Heart left ventricle (tissue), 13 donors: Measurements from ENCODE around the gene ROBO1.
"Not testable (repeated sequence)": the region's sequence is repeated elsewhere in the genome, so short reads cannot be mapped to it uniquely, and the experiment has no call there.

Experiments used
- POLR2A ChIP-seq, 2 donors: fragments of 450-650 bp; IDR thresholded peaks; one replicate each; pipeline ENCODE4 v1.6.1; 2017; ENCODE audit warnings: antibody characterized with exemption in 2 of 2, mild to moderate bottlenecking in 2 of 2, moderate library complexity in 2 of 2
- TF ChIP-seq, protein P1 (sequence below), 12 donors: fragments of 200-600 bp; sonication (generic) in 4 of 12; IDR thresholded peaks; one replicate each; pipeline versions ENCODE4 v1.5.0 to v1.8.0; 2018 to 2022; ENCODE audit warnings: antibody characterized with exemption in 12 of 12, mild to moderate bottlenecking in 5 of 12
- donor health status: ischemic (EF 13 %, LVEDD 7.1; RV severe dilation, severe dysfunction).
- donor health status: DM: no; HTN: yes; CAD: no.
- donor health status: DM: no; HTN: no; CAD: no.
- donor health status: ischemic (EF 25% LVEDD 6.9; RV normal size, moderate dysfunction).
- donor health status: ischemic (EF 25% LVEDD 5.7; RV mildly dilated, moderate dysfunction).
- donor health status: ischemic (EF 35%, LVEDD 5.7; RV mildly dilated, moderate dysfunction).
- donor health status: nonischemic (EF 11% LVEDD 7.7; RV severe dilation, severe dysfunction).
- donor health status: DM: yes; HTN: yes; CAD: no.
- donor health status: PGD.
- donor health status: ischemic (EF 29% LVEDD 5.4; RV normal size, mild dysfunction).
- donor health status: nonischemic (EF 23%, LVEDD 6.1; RV moderate dilation, normal function).

DNA sequence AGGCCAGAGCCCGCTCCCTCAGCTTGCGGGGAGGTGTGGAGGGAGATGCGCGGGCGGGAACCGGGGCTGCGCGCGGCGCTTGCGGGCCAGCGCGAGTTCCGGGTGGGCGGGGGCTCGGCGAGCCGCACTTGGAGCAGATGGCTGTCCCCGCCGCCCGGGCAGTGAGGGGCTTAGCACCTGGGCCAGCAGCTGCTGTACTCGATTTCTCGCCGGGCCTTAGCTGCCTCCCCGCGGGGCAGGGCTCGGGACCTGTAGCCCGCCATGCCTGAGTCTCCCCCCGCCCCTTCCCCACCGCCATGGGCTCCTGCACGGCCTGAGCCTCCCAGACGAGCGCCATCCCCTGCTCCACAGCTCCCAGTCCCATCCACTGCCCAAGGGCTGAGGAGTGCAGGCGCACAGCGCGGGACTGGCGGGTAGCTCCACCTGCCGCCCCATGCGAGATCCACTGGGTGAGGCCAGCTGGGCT lies 265.5 kb downstream of the ROBO1 start:
- TF ChIP-seq, protein P1, sequence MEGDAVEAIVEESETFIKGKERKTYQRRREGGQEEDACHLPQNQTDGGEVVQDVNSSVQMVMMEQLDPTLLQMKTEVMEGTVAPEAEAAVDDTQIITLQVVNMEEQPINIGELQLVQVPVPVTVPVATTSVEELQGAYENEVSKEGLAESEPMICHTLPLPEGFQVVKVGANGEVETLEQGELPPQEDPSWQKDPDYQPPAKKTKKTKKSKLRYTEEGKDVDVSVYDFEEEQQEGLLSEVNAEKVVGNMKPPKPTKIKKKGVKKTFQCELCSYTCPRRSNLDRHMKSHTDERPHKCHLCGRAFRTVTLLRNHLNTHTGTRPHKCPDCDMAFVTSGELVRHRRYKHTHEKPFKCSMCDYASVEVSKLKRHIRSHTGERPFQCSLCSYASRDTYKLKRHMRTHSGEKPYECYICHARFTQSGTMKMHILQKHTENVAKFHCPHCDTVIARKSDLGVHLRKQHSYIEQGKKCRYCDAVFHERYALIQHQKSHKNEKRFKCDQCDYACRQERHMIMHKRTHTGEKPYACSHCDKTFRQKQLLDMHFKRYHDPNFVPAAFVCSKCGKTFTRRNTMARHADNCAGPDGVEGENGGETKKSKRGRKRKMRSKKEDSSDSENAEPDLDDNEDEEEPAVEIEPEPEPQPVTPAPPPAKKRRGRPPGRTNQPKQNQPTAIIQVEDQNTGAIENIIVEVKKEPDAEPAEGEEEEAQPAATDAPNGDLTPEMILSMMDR (IDR thresholded peaks at IDR 0.05): not testable (repeated sequence)
- TF ChIP-seq POLR2A (IDR thresholded peaks at IDR 0.05): not testable (repeated sequence)
